GM06990 (cell line): Measurements from ENCODE around the gene ZNHIT1.

ENCODE experiments used
- DNase-seq: peaks from one replicate; pipeline ENCODE4 v3.0.0-alpha.2; 2011; ENCODE audit not compliant: insufficient read length; ENCODE audit errors: extremely low read depth
- H3K27me3 ChIP-seq: replicated peaks from 2 replicates; pipeline ENCODE4 v1.6.0; 2011; ENCODE audit warnings: low read length; ENCODE audit not compliant: control insufficient read depth, insufficient read depth
- H3K36me3 ChIP-seq: 2 replicates; pipeline ENCODE4 v1.5.1; 2011; ENCODE audit warnings: low read length; ENCODE audit not compliant: control insufficient read depth, insufficient read depth
- H3K4me3 ChIP-seq: replicated peaks from 2 replicates; pipeline ENCODE4 v1.5.1; 2011; ENCODE audit warnings: low read depth, mild to moderate bottlenecking, control low read depth, low read length
- CTCF ChIP-seq: IDR thresholded peaks from 2 replicates; pipeline ENCODE4 v1.5.1; 2011; ENCODE audit warnings: low read length, control low read depth, mild to moderate bottlenecking, inconsistent platforms; ENCODE audit not compliant: insufficient read depth, poor library complexity, severe bottlenecking

The ZNHIT1 gene

DNA sequence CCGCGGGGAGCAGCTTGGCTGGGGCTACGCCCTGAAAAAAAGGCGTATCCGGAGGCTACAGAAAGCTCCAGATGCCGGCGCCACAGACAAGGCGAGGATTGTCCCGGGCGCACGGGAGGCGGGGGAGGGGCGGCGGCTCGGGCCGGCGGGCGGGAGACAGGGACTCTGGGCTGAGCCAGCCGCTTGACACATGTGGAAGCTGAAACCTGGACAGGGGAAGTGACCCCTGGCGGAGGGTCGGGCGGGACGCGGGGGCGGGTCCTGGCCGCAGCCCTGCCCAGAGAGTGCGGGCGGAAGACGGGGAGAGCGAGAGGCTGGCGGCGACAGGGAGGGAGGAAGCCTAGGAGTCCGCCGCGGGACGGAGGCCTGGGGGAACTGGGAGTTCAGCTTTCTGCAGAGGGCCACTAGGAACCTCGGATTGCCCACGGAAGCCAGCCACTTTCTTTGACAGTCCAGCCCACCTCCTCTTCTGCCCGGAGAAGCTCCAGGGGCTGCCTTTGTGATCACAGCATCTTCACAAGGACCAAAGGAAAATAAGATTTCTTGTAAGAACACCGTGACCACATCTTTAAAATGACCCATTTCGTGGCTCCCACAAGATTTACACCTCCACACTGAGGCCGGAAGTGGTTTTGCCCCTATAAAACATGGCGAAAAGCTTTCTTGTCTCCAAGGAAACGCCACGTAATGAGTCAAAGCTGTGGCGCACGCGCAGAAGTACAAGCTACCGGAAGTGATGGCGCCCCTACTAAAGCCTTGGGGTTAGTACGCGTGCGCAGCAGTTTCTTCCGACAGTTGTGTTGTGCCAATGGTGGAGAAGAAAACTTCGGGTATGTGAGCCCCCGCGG lies at the start of gene ZNHIT1, which contains the start of gene PLOD3:
ZNHIT1 (plus strand) TSS at position 778 of the 848 bp plus-strand sequence; CDS start at position 809, 31 bp downstream.
PLOD3 (minus strand) TSS at position 194 of the 848 bp plus-strand sequence. CDS start 307 bp downstream, outside the sequence.
- Histone ChIP-seq H3K36me3 (peaks cover 1% of the 10 kb centered on the region), H3K27me3 (no peaks in the 10 kb centered on the region), H3K4me3 (peak within 1 kb of the TSS; percentile 95)
- peak; percentile 85 for DNase-seq
- no peak for TF ChIP-seq CTCF

- TF ChIP-seq CTCF: no peak
- Histone ChIP-seq H3K27me3 (peaks cover 1% of the 10 kb centered on the region), H3K4me3 (no peak overlapping the region), H3K36me3 (no peaks in the 10 kb centered on the region)
- no peak for DNase-seq
Observed at GRCh38 chr7:101168412-101169049, 49.4 kb upstream of the ZNHIT1 start.

DNA sequence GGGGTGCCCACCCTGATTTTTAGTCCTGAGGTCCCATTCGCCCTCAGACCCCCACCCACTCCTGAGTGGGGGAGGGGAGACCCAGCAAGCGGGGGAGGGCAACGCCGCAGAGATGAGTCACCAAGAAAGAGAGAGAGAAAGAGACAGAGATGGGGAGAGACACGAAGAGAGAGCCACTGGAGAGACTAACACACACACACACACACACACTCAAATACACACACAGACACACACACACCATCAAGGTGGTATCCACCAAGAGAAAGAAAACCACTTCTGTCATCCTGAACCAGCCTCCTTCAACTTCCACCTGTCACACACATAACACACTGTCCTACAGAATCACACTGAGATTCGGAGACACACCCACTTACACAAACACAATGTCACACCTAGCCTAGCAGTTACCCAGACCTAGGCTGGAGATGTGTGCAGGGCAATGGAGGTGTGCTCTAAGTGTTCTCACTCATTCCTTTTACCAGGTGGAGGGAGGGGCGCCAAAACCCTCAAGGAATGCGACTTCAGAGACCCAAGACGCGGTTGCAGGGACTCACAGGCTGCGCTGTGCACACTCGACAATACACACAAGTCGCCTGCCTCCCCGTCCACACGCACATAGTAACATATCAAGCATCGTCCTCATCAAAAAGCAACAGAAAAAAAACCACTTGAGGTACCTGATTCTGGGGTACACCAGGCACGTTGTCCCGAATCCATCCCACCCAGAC lies 48.7 kb upstream of the ZNHIT1 start:
- peaks cover 1% of the 10 kb centered on the region for H3K27me3 ChIP-seq
- DNase-seq: no peak

DNA sequence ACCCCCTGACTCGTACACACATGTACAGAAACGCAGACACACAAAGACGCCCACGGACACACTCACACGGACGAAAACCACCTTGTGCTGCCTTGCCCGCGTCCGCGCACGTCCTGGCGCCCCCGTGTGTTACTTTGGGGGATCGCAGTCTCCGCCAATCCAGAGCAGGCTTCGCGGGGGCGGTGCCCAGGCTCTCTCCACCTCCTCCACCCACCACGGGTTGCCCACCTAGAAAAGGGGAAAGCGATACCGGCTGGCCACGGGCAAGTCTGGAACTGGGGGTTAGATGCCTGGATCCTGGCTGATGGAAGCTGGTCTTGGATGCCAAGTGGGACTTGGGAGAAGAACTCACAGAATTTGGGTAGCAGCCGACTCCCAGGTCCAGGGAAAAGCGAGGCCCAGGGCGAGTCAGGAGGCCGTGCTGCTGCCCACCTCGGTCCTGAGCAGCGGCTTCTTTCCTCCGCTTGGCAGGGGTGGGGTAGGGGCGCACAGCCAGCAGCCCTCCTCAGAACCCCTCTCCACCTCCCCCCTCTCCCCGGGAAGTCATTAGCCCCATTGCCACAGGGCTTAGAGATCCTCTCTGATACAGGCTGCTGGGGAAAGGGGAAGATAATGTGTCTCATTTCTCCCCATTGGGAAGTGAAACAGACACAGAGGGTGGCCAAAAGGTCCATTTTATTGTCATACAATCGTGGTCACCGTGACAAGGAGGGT lies 48.0 kb upstream of the ZNHIT1 start:
- Histone ChIP-seq H3K27me3 (peaks cover 1% of the 10 kb centered on the region), H3K36me3 (no peaks in the 10 kb centered on the region), H3K4me3 (no peak overlapping the region)
- peak; percentile 98 for TF ChIP-seq CTCF
- DNase-seq: peak; percentile 75

More for the DNA sequence above, 48.7 kb upstream of the ZNHIT1 start:
- no peak for TF ChIP-seq CTCF
- no peaks in the 10 kb centered on the region for H3K36me3 ChIP-seq
- H3K4me3 ChIP-seq: no peak overlapping the region
